GM23338 (cell line): ENCODE measurements around the gene FKBP8. TPM values are rescaled to one million over a fixed set of nuclear protein-coding genes. Genes with fewer than 3 reads are reported as not detected.
"Not testable (repeated sequence)": the region's sequence is repeated elsewhere in the genome, so short reads cannot be mapped to it uniquely, and the experiment has no call there.

Source experiments
- ATAC-seq: fragments of 200-7000 bp; cut with Tn5 transposase; 3 replicates; pipeline ENCODE4 v1.9.1; 2020
- DNase-seq: peaks from one replicate; pipeline ENCODE4 v3.0.0-alpha.2; 2015; ENCODE audit warnings: low spot score
- H2AFZ ChIP-seq: fragments of 200-600 bp; sonication (generic); 2 replicates; pipeline ENCODE4 v1.8.0; 2016; ENCODE audit warnings: antibody characterized with exemption, mild to moderate bottlenecking, moderate library complexity
- H3F3A ChIP-seq: fragments of 200-600 bp; sonication (generic); replicated peaks from 2 replicates; pipeline ENCODE4 v1.8.0; 2017; ENCODE audit warnings: antibody characterized with exemption, mixed run types, low read depth
- H3K27ac ChIP-seq: fragments of 200-600 bp; sonication (generic); 2 replicates; pipeline ENCODE4 v1.6.1; 2016; ENCODE audit warnings: low read depth
- H3K27me3 ChIP-seq: fragments of 200-600 bp; sonication (generic); 2 replicates; pipeline ENCODE4 v1.8.0; 2016; ENCODE audit warnings: mild to moderate bottlenecking, mixed run types, moderate library complexity; ENCODE audit not compliant: insufficient read depth
- H3K36me3 ChIP-seq: fragments of 200-600 bp; sonication (generic); 2 replicates; pipeline ENCODE4 v1.8.0; 2016; ENCODE audit warnings: mild to moderate bottlenecking; ENCODE audit not compliant: insufficient read depth
- H3K4me1 ChIP-seq: fragments of 200-600 bp; sonication (generic); 2 replicates; pipeline ENCODE4 v1.8.0; 2016; ENCODE audit warnings: mild to moderate bottlenecking, moderate library complexity; ENCODE audit not compliant: insufficient read depth
- H3K4me2 ChIP-seq: fragments of 200-600 bp; sonication (generic); 2 replicates; pipeline ENCODE4 v1.7.1; 2017; ENCODE audit warnings: mixed run types
- H3K4me3 ChIP-seq: fragments of 200-600 bp; sonication (generic); 2 replicates; pipeline ENCODE4 v1.6.1; 2016; ENCODE audit warnings: mixed run types
- H3K79me2 ChIP-seq: fragments of 200-600 bp; sonication (generic); replicated peaks from 2 replicates; pipeline ENCODE4 v1.8.0; 2017; ENCODE audit warnings: mild to moderate bottlenecking; ENCODE audit not compliant: insufficient read depth
- H3K9me2 ChIP-seq: fragments of 200-600 bp; sonication (generic); 2 replicates; pipeline ENCODE4 v1.8.0; 2017; ENCODE audit not compliant: insufficient read depth
- H4K20me1 ChIP-seq: fragments of 200-600 bp; sonication (generic); replicated peaks from 2 replicates; pipeline ENCODE4 v1.8.0; 2017; ENCODE audit warnings: mild to moderate bottlenecking; ENCODE audit not compliant: insufficient read depth
- H3K27ac Mint-ChIP-seq: 2 replicates; pipeline ENCODE4 v1.8.0; 2020; ENCODE audit warnings: inconsistent platforms, mild to moderate bottlenecking, moderate library complexity, mixed read lengths
- H3K27me3 Mint-ChIP-seq: 3 replicates; pipeline ENCODE4 v1.8.0; 2022; ENCODE audit warnings: low read depth, mild to moderate bottlenecking, moderate library complexity, mixed read lengths, inconsistent platforms; ENCODE audit not compliant: insufficient read depth, poor library complexity
- H3K36me3 Mint-ChIP-seq: 3 replicates; pipeline ENCODE4 v1.8.0; 2021; ENCODE audit warnings: low read depth, mild to moderate bottlenecking, inconsistent platforms, moderate library complexity, mixed read lengths
- H3K4me1 Mint-ChIP-seq: 3 replicates; pipeline ENCODE4 v1.8.0; 2020; ENCODE audit warnings: mild to moderate bottlenecking, inconsistent platforms, mixed read lengths
- H3K4me3 Mint-ChIP-seq: 3 replicates; pipeline ENCODE4 v1.8.0; 2021; ENCODE audit warnings: moderate library complexity, mild to moderate bottlenecking, inconsistent platforms, mixed read lengths
- H3K9me3 Mint-ChIP-seq: 3 replicates; pipeline ENCODE4 v1.8.0; 2020; ENCODE audit warnings: moderate library complexity, mild to moderate bottlenecking, inconsistent platforms, mixed read lengths
- CREB1 ChIP-seq: fragments of 250-450 bp; sonication (Bioruptor Pico); IDR thresholded peaks from 2 replicates; pipeline ENCODE4 v1.5.0; 2020; ENCODE audit warnings: low read depth, mild to moderate bottlenecking, moderate library complexity
- EZH2 ChIP-seq: fragments of 200-600 bp; sonication (generic); IDR thresholded peaks from one replicate; pipeline ENCODE4 v1.8.0; 2017; ENCODE audit warnings: antibody characterized with exemption, mild to moderate bottlenecking, low read depth; ENCODE audit not compliant: unreplicated experiment
- EZH2phosphoT487 ChIP-seq: fragments of 200-600 bp; sonication (generic); IDR thresholded peaks from one replicate; pipeline ENCODE4 v1.8.1; 2018; ENCODE audit warnings: antibody characterized with exemption; ENCODE audit not compliant: unreplicated experiment
- JUNB ChIP-seq: IDR thresholded peaks from one replicate; pipeline ENCODE4 v1.6.1; 2016; ENCODE audit warnings: antibody characterized with exemption; ENCODE audit not compliant: unreplicated experiment
- NANOG ChIP-seq: IDR thresholded peaks from 2 replicates; pipeline ENCODE4 v1.6.1; 2016; ENCODE audit warnings: antibody characterized with exemption, borderline replicate concordance
- POLR2AphosphoS5 ChIP-seq: IDR thresholded peaks from 2 replicates; pipeline ENCODE4 v1.6.1; 2016; ENCODE audit warnings: antibody characterized with exemption, low read depth
- STAT1 ChIP-seq: IDR thresholded peaks from one replicate; pipeline ENCODE4 v1.6.1; 2016; ENCODE audit warnings: antibody characterized with exemption; ENCODE audit not compliant: unreplicated experiment
- ZNF114 ChIP-seq: fragments of 250-450 bp; sonication (Bioruptor Pico); IDR thresholded peaks from 2 replicates; pipeline ENCODE4 v1.5.0; 2020; ENCODE audit warnings: mild to moderate bottlenecking, moderate library complexity
- ZNF331 ChIP-seq: fragments of 250-450 bp; sonication (Bioruptor Pico); IDR thresholded peaks from 2 replicates; pipeline ENCODE4 v1.5.0; 2020; ENCODE audit warnings: low read depth, mild to moderate bottlenecking, moderate library complexity
- polyA plus RNA-seq: library from polyadenylated mRNA; unstranded; fragments of >200 nt; fragmentation: Nextera tagmentation; extraction: Ambion mirVana; gene quantifications from 2 replicates; pipeline ENCODE4 v1.2.1, GENCODE V29; 2016
- total RNA-seq: library from RNA; depleted of rRNA; stranded (reverse); fragments of >200 nt; shearing (Covaris generic); gene quantifications from 2 replicates; pipeline ENCODE4 v1.2.3, GENCODE V29; 2014
- TF ChIP-seq, protein P1 (sequence below): IDR thresholded peaks from one replicate; pipeline ENCODE4 v1.6.1; 2018; ENCODE audit warnings: antibody characterized with exemption; ENCODE audit not compliant: unreplicated experiment
- TF ChIP-seq, protein P2 (sequence below), 2 experiments: fragments of 200-600 bp in 1 of 2; sonication (generic) in 1 of 2; conservative IDR thresholded peaks; 2 replicates each; pipeline versions ENCODE4 v1.5.1 to v1.6.1; 2016 to 2017; ENCODE audit warnings: antibody characterized with exemption in 2 of 2, low read depth in 2 of 2, mild to moderate bottlenecking in 2 of 2, moderate library complexity in 1 of 2

Gene FKBP8
- total and polyA plus RNA-seq, 2 experiments from 2014 or later, result 158 to 367 TPM

DNA sequence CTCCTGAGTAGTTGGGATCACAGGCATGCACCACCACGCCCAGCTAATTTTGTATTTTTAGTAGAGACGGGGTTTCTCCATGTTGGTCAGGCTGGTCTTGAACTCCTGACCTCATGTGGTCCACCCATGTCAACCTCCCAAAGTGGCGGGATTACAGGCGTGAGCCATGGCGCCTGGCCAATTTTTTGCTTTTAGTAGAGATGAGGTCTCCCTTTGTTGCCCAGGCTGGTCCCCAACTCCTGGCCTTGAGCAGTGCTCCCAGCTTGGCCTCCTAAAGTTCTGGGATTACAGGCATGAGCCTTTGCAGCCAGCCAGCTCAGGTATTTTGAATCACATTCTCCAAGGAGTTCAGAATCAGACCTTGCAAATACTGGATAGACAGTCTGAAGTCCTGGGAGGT lies 49.4 kb upstream of the FKBP8 start:
- peak overlapping the region; percentile 74 for H3K4me3 Mint-ChIP-seq
- peaks cover 45% of the 10 kb centered on the region for H3K4me1 Mint-ChIP-seq
- not testable (repeated sequence) for H2AFZ ChIP-seq, H4K20me1 ChIP-seq, H3K27ac ChIP-seq, H3K79me2 ChIP-seq, H3K9me2 ChIP-seq, DNase-seq, ATAC-seq, H3K27ac Mint-ChIP-seq, H3K36me3 ChIP-seq, H3K9me3 Mint-ChIP-seq
- H3K27me3 Mint-ChIP-seq, result peaks cover 49% of the 10 kb centered on the region
- H3F3A ChIP-seq, result peaks cover 54% of the 10 kb centered on the region
- H3K36me3 Mint-ChIP-seq, result peaks cover 17% of the 10 kb centered on the region
- peaks cover 12% of the 10 kb centered on the region; the same call in 1 of the 2 replicates for H3K27me3 ChIP-seq
- H3K4me2 ChIP-seq, result peak overlapping the region; percentile 94
- peak overlapping the region; percentile 68; the same call in 1 of the 2 replicates for H3K4me3 ChIP-seq
- H3K4me1 ChIP-seq, result peaks cover 45% of the 10 kb centered on the region

DNA sequence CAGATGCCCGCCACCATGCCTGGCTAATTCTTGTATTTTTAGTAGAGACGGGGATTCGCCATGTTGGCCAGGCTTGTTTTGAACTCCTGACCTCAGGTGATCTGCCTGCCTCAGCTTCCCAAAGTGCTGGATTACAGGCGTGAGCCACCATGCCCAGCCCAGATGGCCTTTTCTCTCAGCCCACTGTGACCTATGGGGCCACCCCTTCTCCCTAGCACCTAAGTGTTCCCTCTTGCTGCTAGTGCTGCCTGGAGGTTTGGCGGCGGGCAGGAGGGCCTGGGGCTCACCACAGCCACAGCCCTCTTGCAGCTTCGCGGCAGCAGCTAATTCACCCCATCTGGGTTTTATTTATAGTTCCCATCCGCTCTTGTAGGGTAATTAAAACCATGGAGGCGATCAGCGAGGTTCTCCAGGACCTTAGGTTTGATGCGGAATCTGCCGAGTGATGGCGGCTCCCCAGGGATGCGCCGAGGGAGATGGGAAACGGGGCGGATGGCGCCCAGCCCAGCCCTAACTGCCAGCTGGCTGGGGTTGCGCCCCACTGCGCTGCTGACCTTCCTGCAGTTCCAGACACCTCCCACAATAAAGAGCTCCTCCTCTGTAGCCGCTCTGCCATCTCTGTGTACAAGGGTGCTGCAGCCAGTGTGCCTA lies 48.5 kb upstream of the FKBP8 start:
- peaks cover 45% of the 10 kb centered on the region for H3K27me3 Mint-ChIP-seq
- peaks cover 43% of the 10 kb centered on the region for H3K4me1 Mint-ChIP-seq
- Histone ChIP-seq H2AFZ (no peak overlapping the region), H3K4me1 (peaks cover 38% of the 10 kb centered on the region), H3K4me3 (no peak overlapping the region), H3K79me2 (peaks cover 3% of the 10 kb centered on the region; the same call in 1 of the 2 replicates), H3K36me3 (no peaks in the 10 kb centered on the region; the same call in 1 of the 2 replicates), H4K20me1 (no peaks in the 10 kb centered on the region; the same call in 1 of the 2 replicates), H3K4me2 (no peak overlapping the region), H3K27ac (no peak overlapping the region), H3K9me2 (no peaks in the 10 kb centered on the region), H3F3A (peaks cover 52% of the 10 kb centered on the region), H3K27me3 (peaks cover 12% of the 10 kb centered on the region; the same call in 1 of the 2 replicates)
- peaks cover 17% of the 10 kb centered on the region for H3K36me3 Mint-ChIP-seq
- no peak overlapping the region for H3K27ac Mint-ChIP-seq
- H3K4me3 Mint-ChIP-seq, result no peak overlapping the region
- DNase-seq, result no peak
- no peak for ATAC-seq
- 0 out of 3 replicates have a peak, but pooled peaks cover 4% of the 10 kb centered on the region for H3K9me3 Mint-ChIP-seq
- TF ChIP-seq POLR2AphosphoS5, result no peak
- no peak for TF ChIP-seq STAT1
- no peak for TF ChIP-seq ZNF331 (CRISPR knock-in tag)
- TF ChIP-seq EZH2, result no peak
- TF ChIP-seq, protein P1, sequence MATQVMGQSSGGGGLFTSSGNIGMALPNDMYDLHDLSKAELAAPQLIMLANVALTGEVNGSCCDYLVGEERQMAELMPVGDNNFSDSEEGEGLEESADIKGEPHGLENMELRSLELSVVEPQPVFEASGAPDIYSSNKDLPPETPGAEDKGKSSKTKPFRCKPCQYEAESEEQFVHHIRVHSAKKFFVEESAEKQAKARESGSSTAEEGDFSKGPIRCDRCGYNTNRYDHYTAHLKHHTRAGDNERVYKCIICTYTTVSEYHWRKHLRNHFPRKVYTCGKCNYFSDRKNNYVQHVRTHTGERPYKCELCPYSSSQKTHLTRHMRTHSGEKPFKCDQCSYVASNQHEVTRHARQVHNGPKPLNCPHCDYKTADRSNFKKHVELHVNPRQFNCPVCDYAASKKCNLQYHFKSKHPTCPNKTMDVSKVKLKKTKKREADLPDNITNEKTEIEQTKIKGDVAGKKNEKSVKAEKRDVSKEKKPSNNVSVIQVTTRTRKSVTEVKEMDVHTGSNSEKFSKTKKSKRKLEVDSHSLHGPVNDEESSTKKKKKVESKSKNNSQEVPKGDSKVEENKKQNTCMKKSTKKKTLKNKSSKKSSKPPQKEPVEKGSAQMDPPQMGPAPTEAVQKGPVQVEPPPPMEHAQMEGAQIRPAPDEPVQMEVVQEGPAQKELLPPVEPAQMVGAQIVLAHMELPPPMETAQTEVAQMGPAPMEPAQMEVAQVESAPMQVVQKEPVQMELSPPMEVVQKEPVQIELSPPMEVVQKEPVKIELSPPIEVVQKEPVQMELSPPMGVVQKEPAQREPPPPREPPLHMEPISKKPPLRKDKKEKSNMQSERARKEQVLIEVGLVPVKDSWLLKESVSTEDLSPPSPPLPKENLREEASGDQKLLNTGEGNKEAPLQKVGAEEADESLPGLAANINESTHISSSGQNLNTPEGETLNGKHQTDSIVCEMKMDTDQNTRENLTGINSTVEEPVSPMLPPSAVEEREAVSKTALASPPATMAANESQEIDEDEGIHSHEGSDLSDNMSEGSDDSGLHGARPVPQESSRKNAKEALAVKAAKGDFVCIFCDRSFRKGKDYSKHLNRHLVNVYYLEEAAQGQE, result no peak
- no peak for TF ChIP-seq JUNB
- TF ChIP-seq ZNF114 (CRISPR knock-in tag), result no peak
- TF ChIP-seq, protein P2, sequence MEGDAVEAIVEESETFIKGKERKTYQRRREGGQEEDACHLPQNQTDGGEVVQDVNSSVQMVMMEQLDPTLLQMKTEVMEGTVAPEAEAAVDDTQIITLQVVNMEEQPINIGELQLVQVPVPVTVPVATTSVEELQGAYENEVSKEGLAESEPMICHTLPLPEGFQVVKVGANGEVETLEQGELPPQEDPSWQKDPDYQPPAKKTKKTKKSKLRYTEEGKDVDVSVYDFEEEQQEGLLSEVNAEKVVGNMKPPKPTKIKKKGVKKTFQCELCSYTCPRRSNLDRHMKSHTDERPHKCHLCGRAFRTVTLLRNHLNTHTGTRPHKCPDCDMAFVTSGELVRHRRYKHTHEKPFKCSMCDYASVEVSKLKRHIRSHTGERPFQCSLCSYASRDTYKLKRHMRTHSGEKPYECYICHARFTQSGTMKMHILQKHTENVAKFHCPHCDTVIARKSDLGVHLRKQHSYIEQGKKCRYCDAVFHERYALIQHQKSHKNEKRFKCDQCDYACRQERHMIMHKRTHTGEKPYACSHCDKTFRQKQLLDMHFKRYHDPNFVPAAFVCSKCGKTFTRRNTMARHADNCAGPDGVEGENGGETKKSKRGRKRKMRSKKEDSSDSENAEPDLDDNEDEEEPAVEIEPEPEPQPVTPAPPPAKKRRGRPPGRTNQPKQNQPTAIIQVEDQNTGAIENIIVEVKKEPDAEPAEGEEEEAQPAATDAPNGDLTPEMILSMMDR (conservative IDR thresholded peaks at IDR 0.05; ENCODE audit: low read depth in 2 of 2), result no peak
- no peak for TF ChIP-seq CREB1 (CRISPR knock-in tag)
- TF ChIP-seq NANOG, result no peak
- no peak for TF ChIP-seq EZH2phosphoT487
